Stimulated activated CD8-positive, alpha-beta memory T cell treated with anti-CD3 and anti-CD28 coated beads, Interleukin-7, amount 100 ng/mL, for 4 hours (primary cell): Measurements from ENCODE around the gene JAK1.
A peak's percentile ranks its signal among the peaks of the same experiment; 100 is the strongest.
"Not testable (repeated sequence)": the region's sequence is repeated elsewhere in the genome, so short reads cannot be mapped to it uniquely, and the experiment has no call there.

ENCODE experiments used
- DNase-seq, 2 donors: peaks; one replicate each; pipeline ENCODE4 v3.0.0-alpha.2; 2020; ENCODE audit warnings: low read depth in 2 of 2

JAK1 gene

GRCh38 chr1:64966158-64966971 lies at the start of gene JAK1:
Gene JAK1, minus strand, starts transcription at chr1:64966549. Its CDS starts 80,285 bp downstream, at chr1:64886264.
- peak; percentile 68 to 90 for DNase-seq

DNA sequence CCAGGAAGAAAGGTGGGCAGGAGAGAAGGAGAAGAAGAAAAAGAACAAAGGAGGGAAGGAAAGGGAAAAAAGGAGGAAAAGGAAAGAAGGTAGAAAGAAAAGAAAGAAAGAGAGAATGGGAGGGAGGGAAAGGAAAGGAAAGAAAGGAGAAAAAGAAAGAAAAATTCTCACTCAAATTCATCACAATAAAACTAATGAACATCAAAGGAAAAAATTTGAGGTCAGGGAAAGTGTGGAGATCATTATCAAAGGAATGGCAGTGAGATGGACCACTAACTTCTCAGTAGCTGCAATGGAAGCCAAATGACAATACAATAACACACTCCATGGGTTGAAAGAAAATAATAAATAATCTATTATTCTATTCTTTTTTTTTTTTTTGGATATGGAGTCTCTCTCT lies 48.0 kb upstream of the JAK1 start:
- DNase-seq = no peak

DNA sequence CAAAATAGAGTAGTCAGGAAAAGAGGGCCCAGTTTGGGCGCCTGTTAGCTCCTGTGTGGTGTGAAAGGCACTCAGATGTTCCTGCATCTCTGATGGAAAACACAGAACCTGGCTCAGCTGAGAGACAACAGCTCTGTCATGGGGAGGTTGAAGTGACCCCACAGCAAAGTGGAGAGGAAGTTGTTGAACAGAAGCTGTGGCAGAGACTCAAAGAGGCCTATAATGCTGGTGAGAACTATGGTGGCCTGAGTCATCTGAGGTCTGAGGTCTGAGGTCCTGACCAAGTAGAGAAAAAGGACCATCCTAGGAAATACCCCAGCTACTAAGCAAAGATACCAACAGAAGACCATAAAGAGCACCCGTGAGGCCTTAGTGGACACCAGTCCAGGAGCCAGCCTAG lies 45.6 kb upstream of the JAK1 start:
- DNase-seq = no peak

DNA sequence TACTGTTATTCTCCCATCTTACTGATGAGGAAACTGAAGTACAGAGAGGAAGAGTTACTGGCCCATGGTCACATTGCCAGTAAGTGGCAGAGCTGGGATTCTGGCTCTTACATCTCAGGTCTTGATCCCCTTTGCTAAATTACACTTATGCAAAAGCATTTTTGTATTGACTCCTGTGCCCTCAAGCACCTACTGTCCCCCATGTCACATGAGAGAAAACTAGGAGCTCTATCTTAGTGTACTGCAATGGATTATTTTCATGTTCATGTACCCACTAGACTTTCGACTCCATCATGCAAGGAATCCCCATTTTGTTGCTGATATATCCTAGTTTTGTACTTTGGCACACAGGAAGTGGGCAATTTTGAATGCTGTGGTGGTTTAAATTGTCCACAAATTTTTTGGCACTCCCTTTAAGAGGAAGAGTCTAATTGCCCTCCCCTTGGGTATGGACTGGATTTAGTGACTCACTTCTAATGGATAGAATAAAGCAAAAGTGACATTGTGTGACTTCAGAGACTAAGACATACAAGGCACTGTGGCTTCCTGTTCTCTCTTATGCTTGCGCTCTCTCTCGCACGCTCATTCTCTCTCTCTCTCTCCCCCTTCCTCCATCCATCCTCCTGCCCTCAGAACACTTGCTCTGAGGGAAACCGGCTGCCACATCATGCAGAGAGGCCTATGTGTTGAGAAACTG lies 43.5 kb upstream of the JAK1 start:
- no peak for DNase-seq

- no peak for DNase-seq
These were observed 42.8 kb upstream of the JAK1 start for GRCh38 chr1:65009176-65009575.

DNA sequence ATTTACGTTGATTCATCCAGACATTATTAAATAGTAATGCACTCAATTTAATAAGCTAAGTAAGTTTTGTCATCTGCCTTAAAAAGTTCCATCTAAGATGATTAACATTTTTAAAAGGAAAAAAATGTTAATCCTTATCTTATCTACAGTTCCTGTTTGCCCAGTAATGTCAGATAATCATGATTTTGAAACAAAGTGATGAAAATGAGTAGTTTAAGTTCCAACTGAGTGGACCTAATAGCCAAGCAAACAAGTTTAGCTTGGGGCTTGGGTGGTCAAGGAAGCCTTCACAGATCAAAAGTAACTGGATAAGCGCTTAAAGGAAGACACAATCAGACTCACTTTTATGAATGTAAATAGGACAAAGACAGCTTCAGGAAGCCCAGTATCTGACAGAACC lies 40.5 kb upstream of the JAK1 start:
- no peak for DNase-seq

- no peak for DNase-seq
These were observed 36.9 kb upstream of the JAK1 start for GRCh38 chr1:65003316-65003664.

- DNase-seq = peak; percentile 49 to 73
These were observed 36.4 kb upstream of the JAK1 start for GRCh38 chr1:65002508-65003315.

DNA sequence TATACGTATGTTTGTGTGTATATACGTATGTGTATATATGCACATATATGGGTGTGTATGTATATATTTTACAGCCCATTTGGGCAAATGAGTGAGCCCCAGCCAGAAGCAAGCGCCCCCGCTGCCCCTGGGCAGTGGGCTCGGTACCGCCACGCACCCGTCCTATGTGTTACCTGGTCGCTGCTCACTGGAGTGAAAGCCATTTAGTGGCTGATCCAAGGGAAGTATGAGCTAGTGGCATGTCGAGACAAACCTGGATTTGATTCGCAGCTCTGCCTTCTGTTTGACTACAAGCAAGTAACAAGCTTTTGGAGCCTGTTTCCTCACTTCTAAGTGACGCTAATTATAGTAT lies 35.8 kb upstream of the JAK1 start:
- DNase-seq = no peak

- DNase-seq = peak; percentile 73 to 83
These were observed 35.0 kb upstream of the JAK1 start for GRCh38 chr1:65001231-65001792.

- not testable (repeated sequence) for DNase-seq
These were observed 32.1 kb upstream of the JAK1 start for GRCh38 chr1:64998425-64998948.

GRCh38 chr1:64996541-64997257 lies 30.4 kb upstream of the JAK1 start:
- DNase-seq = no peak

GRCh38 chr1:64995316-64995715 lies 29.0 kb upstream of the JAK1 start:
- no peak for DNase-seq

GRCh38 chr1:64986903-64987871 lies 20.8 kb upstream of the JAK1 start:
- no peak for DNase-seq

GRCh38 chr1:64984737-64985136 lies 18.4 kb upstream of the JAK1 start:
- DNase-seq = no peak

DNA sequence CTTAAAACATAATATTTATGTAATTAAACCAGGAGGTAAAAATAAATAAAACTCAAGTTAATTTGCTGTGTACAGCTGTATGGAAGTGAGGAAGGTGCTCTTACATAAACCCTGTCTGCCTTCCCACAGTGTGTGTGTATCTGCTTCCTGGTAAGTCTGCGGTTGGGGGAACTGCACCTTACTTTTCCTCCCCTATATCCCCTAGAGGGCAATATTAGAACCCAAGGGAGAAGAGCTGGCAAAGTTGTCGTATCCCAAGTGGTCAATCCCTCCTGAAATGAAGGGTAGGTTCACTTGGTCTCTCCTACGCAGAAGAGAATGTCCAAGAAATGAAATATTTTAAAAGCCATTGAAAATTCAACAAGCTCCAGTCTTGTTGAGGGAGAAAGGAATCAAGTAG lies 17.8 kb upstream of the JAK1 start:
- DNase-seq = no peak

- DNase-seq = no peak
These were observed 16.8 kb upstream of the JAK1 start for GRCh38 chr1:64983110-64983509.

- DNase-seq = no peak
These were observed 15.5 kb upstream of the JAK1 start for GRCh38 chr1:64981601-64982533.
